Measurements from ENCODE around the gene UBTF.

The UBTF gene

GRCh38 chr17:44235583-44235936 lies 16.1 kb upstream of the UBTF start (continued):
- TF ChIP-seq PATZ1 (tag by site-specific recombination; IDR thresholded peaks at IDR 0.05): no peak; the same call in 1 of the 2 replicates
- TF ChIP-seq TSHZ1 (tag by site-specific recombination; IDR thresholded peaks at IDR 0.05; ENCODE audit: borderline replicate concordance): no peak
- peak; percentile 20; the same call in 1 of the 2 replicates for TF ChIP-seq SP2 (tag by site-specific recombination; IDR thresholded peaks at IDR 0.05)
- no peak for TF ChIP-seq ZSCAN4 (tag by site-specific recombination; IDR thresholded peaks at IDR 0.05)
- no peak for TF ChIP-seq ZNF302 (tag by site-specific recombination; IDR thresholded peaks at IDR 0.05; ENCODE audit: low read depth)
- TF ChIP-seq ZNF670 (tag by site-specific recombination; IDR thresholded peaks at IDR 0.05; ENCODE audit: low read depth): no peak
- peak; percentile 44; the same call in 1 of the 2 replicates for TF ChIP-seq ZNF449 (tag by site-specific recombination; IDR thresholded peaks at IDR 0.05)
- TF ChIP-seq SP7 (tag by site-specific recombination; IDR thresholded peaks at IDR 0.05): peak; percentile 54
- peak; percentile 40; the same call in 1 of the 2 replicates for TF ChIP-seq PRDM1 (tag by site-specific recombination; IDR thresholded peaks at IDR 0.05)
- no peak for TF ChIP-seq ZFP3 (tag by site-specific recombination; IDR thresholded peaks at IDR 0.05; ENCODE audit: low read depth)
- TF ChIP-seq ZNF157 (tag by site-specific recombination; IDR thresholded peaks at IDR 0.05): no peak
- TF ChIP-seq PRDM6 (tag by site-specific recombination; IDR thresholded peaks at IDR 0.05): no peak
- TF ChIP-seq MEIS1 (CRISPR knock-in tag; IDR thresholded peaks at IDR 0.05; ENCODE audit: borderline replicate concordance): no peak
- TF ChIP-seq ZNF394 (tag by site-specific recombination; IDR thresholded peaks at IDR 0.05; ENCODE audit: borderline replicate concordance): no peak

GRCh38 chr17:44233582-44233981 lies 14.1 kb upstream of the UBTF start:
- CTCF ChIA-PET: no interaction called here
- POLR2A ChIA-PET: no interaction called here
- H3K4me3 ChIP-seq (ENCODE audit: low read depth, low read length): no peak overlapping the region
- no peak for TF ChIP-seq ZXDB (tag by site-specific recombination; IDR thresholded peaks at IDR 0.05)
- 0 out of 2 replicates have a peak, but pooled peaks have one; percentile 9 for TF ChIP-seq PRDM6 (tag by site-specific recombination; IDR thresholded peaks at IDR 0.05)
- peak; percentile 63 for TF ChIP-seq ZFHX2 (tag by site-specific recombination; conservative IDR thresholded peaks at IDR 0.05)
- no peak for TF ChIP-seq ZNF362 (tag by site-specific recombination; IDR thresholded peaks at IDR 0.05)
- TF ChIP-seq ZNF830 (tag by site-specific recombination; IDR thresholded peaks at IDR 0.05; ENCODE audit: low read depth): no peak
- TF ChIP-seq GLIS1 (tag by site-specific recombination; IDR thresholded peaks at IDR 0.05): peak; percentile 63
- TF ChIP-seq EGR2 (tag by site-specific recombination; IDR thresholded peaks at IDR 0.05; ENCODE audit: low read depth): peak; percentile 60
- TF ChIP-seq ZNF416 (tag by site-specific recombination; IDR thresholded peaks at IDR 0.05): no peak
- TF ChIP-seq TRIM28 (IDR thresholded peaks at IDR 0.05; ENCODE audit: borderline replicate concordance, low read length): no peak
- no peak for TF ChIP-seq ZNF174 (tag by site-specific recombination; IDR thresholded peaks at IDR 0.05)
- no peak for TF ChIP-seq BCL11B (tag by site-specific recombination; IDR thresholded peaks at IDR 0.05; ENCODE audit: low read depth)

More at GRCh38 chr17:44233582-44233981, 14.1 kb upstream of the UBTF start:
- Histone ChIP-seq H3K27ac (ENCODE audit: extremely low read depth, low read depth, low read length) (no peak overlapping the region), H3K9me3 (ENCODE audit: control insufficient read depth, insufficient read depth, low read depth, low read length) (no peaks in the 10 kb centered on the region), H3K36me3 (ENCODE audit: control insufficient read depth in 2 of 2, insufficient read depth in 1 of 2, low read length in 2 of 2) (no peaks in the 10 kb centered on the region), H3K4me1 (ENCODE audit: control insufficient read depth, insufficient read depth, low read length) (peaks cover 10% of the 10 kb centered on the region)

All from HEK293 (cell line).